Measurements from ENCODE around the gene OAT.

The OAT gene

GRCh38 chr10:124449170-124450011, 30.7 kb upstream of the OAT start:
- TF ChIP-seq REST (IDR thresholded peaks at IDR 0.05; ENCODE audit: insufficient replicate concordance, low read depth) (no peak), SPI1 (IDR thresholded peaks at IDR 0.05; ENCODE audit: borderline replicate concordance, low read depth) (no peak), POLR2AphosphoS5 (IDR thresholded peaks at IDR 0.05; ENCODE audit: low read depth) (no peak), GABPA (IDR thresholded peaks at IDR 0.05; ENCODE audit: low read depth) (no peak), CTCF (IDR thresholded peaks at IDR 0.05; ENCODE audit: insufficient read depth, low read length) (no peak)
- Histone ChIP-seq H3K27ac (replicated peaks) (no peak overlapping the region), H3K27me3 (ENCODE audit: insufficient read depth, poor library complexity, severe bottlenecking) (peaks cover 80% of the 10 kb centered on the region), H3K4me3 (replicated peaks; ENCODE audit: insufficient read depth, low read length) (no peak overlapping the region)
- no peak for DNase-seq (ENCODE audit: low read depth in 1 of 2, low spot score in 1 of 2)

GRCh38 chr10:124448696-124449169, 30.0 kb upstream of the OAT start:
- Histone ChIP-seq H3K4me3 (replicated peaks; ENCODE audit: insufficient read depth, low read length) (no peak overlapping the region), H3K27me3 (ENCODE audit: insufficient read depth, poor library complexity, severe bottlenecking) (peaks cover 78% of the 10 kb centered on the region), H3K27ac (replicated peaks) (no peak overlapping the region)
- no peak for DNase-seq (ENCODE audit: low read depth in 1 of 2, low spot score in 1 of 2)
- no peak for TF ChIP-seq REST (IDR thresholded peaks at IDR 0.05; ENCODE audit: insufficient replicate concordance, low read depth)
- TF ChIP-seq SPI1 (IDR thresholded peaks at IDR 0.05; ENCODE audit: borderline replicate concordance, low read depth), result no peak
- TF ChIP-seq GABPA (IDR thresholded peaks at IDR 0.05; ENCODE audit: low read depth), result no peak
- no peak for TF ChIP-seq POLR2AphosphoS5 (IDR thresholded peaks at IDR 0.05; ENCODE audit: low read depth)
- no peak for TF ChIP-seq CTCF (IDR thresholded peaks at IDR 0.05; ENCODE audit: insufficient read depth, low read length)

- Histone ChIP-seq H3K27me3 (ENCODE audit: insufficient read depth, poor library complexity, severe bottlenecking) (peaks cover 74% of the 10 kb centered on the region), H3K4me3 (replicated peaks; ENCODE audit: insufficient read depth, low read length) (no peak overlapping the region), H3K27ac (replicated peaks) (no peak overlapping the region)
- TF ChIP-seq GABPA (IDR thresholded peaks at IDR 0.05; ENCODE audit: low read depth) (no peak), REST (IDR thresholded peaks at IDR 0.05; ENCODE audit: insufficient replicate concordance, low read depth) (no peak), SPI1 (IDR thresholded peaks at IDR 0.05; ENCODE audit: borderline replicate concordance, low read depth) (no peak), POLR2AphosphoS5 (IDR thresholded peaks at IDR 0.05; ENCODE audit: low read depth) (no peak), CTCF (IDR thresholded peaks at IDR 0.05; ENCODE audit: insufficient read depth, low read length) (no peak)
- DNase-seq (ENCODE audit: low read depth in 1 of 2, low spot score in 1 of 2), result no peak
Observed at GRCh38 chr10:124447751-124448466, 29.2 kb upstream of the OAT start.
